Endothelial cell of umbilical vein (primary cell): ENCODE measurements around the gene BAAT. TPM values are rescaled to one million over a fixed set of nuclear protein-coding genes. Genes with fewer than 3 reads are reported as not detected.

ENCODE experiments used
- BruUV-seq: library from RNA; stranded (reverse); fragments of 400-500 nt; replicated peaks from 2 replicates; lab custom pipeline; 2021; lab: Mats Ljungman, UMichigan
- CTCF ChIA-PET: fragments of 300-600, 350-600 bp; sonication (Branson Sonifier 250); formaldehyde crosslinking; loops from one replicate; lab custom pipeline; 2021; ENCODE audit warnings: antibody characterized with exemption, inconsistent platforms; lab: Charles Lee
- POLR2A ChIA-PET: fragments of 300-600, 350-600 bp; sonication (Branson Sonifier 250); formaldehyde crosslinking; loops from one replicate; lab custom pipeline; 2021; ENCODE audit warnings: antibody characterized with exemption, inconsistent platforms; lab: Charles Lee
- DNase-seq: peaks from one replicate; pipeline ENCODE4 v3.0.0-alpha.2; 2011; ENCODE audit warnings: low read depth, low spot score
- FAIRE-seq: peaks from 2 replicates; lab custom pipeline; 2011; peaks lifted over from hg19 to GRCh38; lab: Jason Lieb, UNC
- H2AFZ ChIP-seq: 2 replicates; pipeline ENCODE4 v1.6.0; 2012; ENCODE audit warnings: low read depth, low read length, control low read depth, inconsistent platforms
- H3K27ac ChIP-seq: 2 replicates; pipeline ENCODE4 v1.5.1; 2011; ENCODE audit warnings: low read depth, mild to moderate bottlenecking, control low read depth, low read length, moderate library complexity; ENCODE audit not compliant: insufficient read depth
- H3K27me3 ChIP-seq, 2 experiments: 2 replicates each; pipeline versions ENCODE4 v1.6.0 to v1.6.1; 2011; ENCODE audit warnings: low read length in 2 of 2, mixed read lengths in 1 of 2; ENCODE audit not compliant: control insufficient read depth in 2 of 2, insufficient read depth in 2 of 2
- H3K36me3 ChIP-seq, 2 experiments: 2 replicates in 1 of 2; 3 replicates in 1 of 2; pipeline ENCODE4 v1.5.1; 2011; ENCODE audit warnings: low read length in 2 of 2, mild to moderate bottlenecking in 1 of 2, moderate library complexity in 1 of 2; ENCODE audit not compliant: control insufficient read depth in 2 of 2, insufficient read depth in 2 of 2; ENCODE audit errors: extremely low read depth in 1 of 2
- H3K4me1 ChIP-seq: 3 replicates; pipeline ENCODE4 v1.5.1; 2011; ENCODE audit warnings: mild to moderate bottlenecking, low read length; ENCODE audit not compliant: control insufficient read depth, insufficient read depth; ENCODE audit errors: extremely low read depth
- H3K4me2 ChIP-seq: 2 replicates; pipeline ENCODE4 v1.6.1; 2011; ENCODE audit warnings: low read length, control low read depth, mixed read lengths; ENCODE audit not compliant: insufficient read depth
- H3K4me3 ChIP-seq, 3 experiments: fragments of 200-600 bp in 1 of 3; sonication (generic), shearing (Covaris generic) in 1 of 3; replicated peaks in 1 of 3; 2 replicates each; pipeline ENCODE4 v1.5.1; 2011 to 2016; ENCODE audit warnings: control low read depth in 3 of 3, low read length in 3 of 3, mild to moderate bottlenecking in 2 of 3, inconsistent platforms in 1 of 3, low read depth in 1 of 3, moderate library complexity in 1 of 3; ENCODE audit not compliant: insufficient read depth in 1 of 3
- H3K79me2 ChIP-seq: 2 replicates; pipeline ENCODE4 v1.6.0; 2012; ENCODE audit warnings: low read length, inconsistent platforms; ENCODE audit not compliant: control insufficient read depth, insufficient read depth
- H3K9ac ChIP-seq: replicated peaks from 2 replicates; pipeline ENCODE3; 2011; ENCODE audit warnings: low read length, control low read depth; ENCODE audit not compliant: insufficient read depth; ENCODE audit errors: extremely low read depth
- H3K9me1 ChIP-seq: replicated peaks from 3 replicates; pipeline ENCODE4 v1.6.0; 2011; ENCODE audit warnings: mild to moderate bottlenecking, low read length; ENCODE audit not compliant: control insufficient read depth, insufficient read depth; ENCODE audit errors: extremely low read depth
- H3K9me3 ChIP-seq: replicated peaks from 2 replicates; pipeline ENCODE4 v1.5.1; 2012; ENCODE audit warnings: low read length, inconsistent platforms; ENCODE audit not compliant: control insufficient read depth, insufficient read depth
- H4K20me1 ChIP-seq: replicated peaks from 2 replicates; pipeline ENCODE3; 2011; ENCODE audit warnings: mild to moderate bottlenecking, low read length; ENCODE audit not compliant: control insufficient read depth, insufficient read depth; ENCODE audit errors: extremely low read depth
- EZH2 ChIP-seq: IDR thresholded peaks from 2 replicates; pipeline ENCODE4 v1.6.1; 2012; ENCODE audit warnings: borderline replicate concordance, low read depth, mild to moderate bottlenecking, moderate library complexity, low read length, inconsistent platforms; ENCODE audit not compliant: severe bottlenecking
- FOS ChIP-seq: IDR thresholded peaks from 2 replicates; pipeline ENCODE4 v1.6.1; 2011; ENCODE audit warnings: mild to moderate bottlenecking, low read length, moderate library complexity, borderline replicate concordance; ENCODE audit not compliant: insufficient read depth
- GATA2 ChIP-seq: IDR thresholded peaks from 2 replicates; pipeline ENCODE4 v1.7.0; 2011; ENCODE audit warnings: low read depth, mild to moderate bottlenecking, moderate library complexity, mixed read lengths, low read length; ENCODE audit not compliant: insufficient read length, insufficient read depth
- JUN ChIP-seq: IDR thresholded peaks from 2 replicates; pipeline ENCODE4 v1.6.1; 2011; ENCODE audit warnings: borderline replicate concordance, low read depth; ENCODE audit not compliant: insufficient read length, insufficient read depth
- MAX ChIP-seq: IDR thresholded peaks from 2 replicates; pipeline ENCODE4 v1.6.1; 2011; ENCODE audit not compliant: insufficient read depth, insufficient read length
- MYC ChIP-seq: IDR thresholded peaks from one replicate; pipeline ENCODE4 v1.6.1; 2011; ENCODE audit warnings: mild to moderate bottlenecking, low read depth, low read length
- POLR2A ChIP-seq: IDR thresholded peaks from 2 replicates; pipeline ENCODE4 v1.6.1; 2012; ENCODE audit warnings: low read depth, mild to moderate bottlenecking, control low read depth, low read length
- POLR2AphosphoS5 ChIP-seq: IDR thresholded peaks from 2 replicates; pipeline ENCODE4 v1.6.1; 2012; ENCODE audit warnings: low read depth, mild to moderate bottlenecking, control low read depth, low read length, moderate library complexity; ENCODE audit not compliant: insufficient read depth
- dilution Hi-C: fragments of 300-500 bp; cut with MboI; formaldehyde crosslinking; loops from one replicate; pipeline ENCODE4 v1.15.0; 2019; ENCODE audit warnings: low sequenced_read_pairs; ENCODE audit not compliant: extremely low pct_ligation_motif_present
- intact Hi-C: fragments of 100-400 bp; cut with micrococcal nuclease; formaldehyde crosslinking; loops from one replicate; pipeline ENCODE4 v1.10.0; 2022
- polyA plus RNA-seq, 4 experiments: library from polyadenylated mRNA; depleted of rRNA in 3 of 4; stranded (reverse) in 3 of 4; unstranded in 1 of 4; fragments of >200 nt; gene quantifications; 2 replicates each; pipeline versions ENCODE4 v1.2.1 to v1.2.3, GENCODE V29; 2011 to 2012; ENCODE audit warnings: missing spikeins in 1 of 4
- total RNA-seq: library from RNA; stranded (reverse); gene quantifications from 2 replicates; pipeline ENCODE4 v1.2.3, GENCODE V29; 2021
- TF ChIP-seq, protein P1 (sequence below), 2 donors: IDR thresholded peaks; 1 replicate in 1 of 2; 2 replicates in 1 of 2; pipeline ENCODE4 v1.5.1; 2011; ENCODE audit warnings: low read length in 2 of 2, mild to moderate bottlenecking in 2 of 2, moderate library complexity in 2 of 2, control low read depth in 1 of 2, inconsistent platforms in 1 of 2, low read depth in 1 of 2; ENCODE audit not compliant: insufficient read depth in 1 of 2; ENCODE audit errors: extremely low read depth in 1 of 2

The BAAT gene
- total and polyA plus RNA-seq, 2 donors (not counting 3 experiments of a cell fraction or from before 2014, with no cell fraction given): 0.01 TPM; not detected in 1

DNA sequence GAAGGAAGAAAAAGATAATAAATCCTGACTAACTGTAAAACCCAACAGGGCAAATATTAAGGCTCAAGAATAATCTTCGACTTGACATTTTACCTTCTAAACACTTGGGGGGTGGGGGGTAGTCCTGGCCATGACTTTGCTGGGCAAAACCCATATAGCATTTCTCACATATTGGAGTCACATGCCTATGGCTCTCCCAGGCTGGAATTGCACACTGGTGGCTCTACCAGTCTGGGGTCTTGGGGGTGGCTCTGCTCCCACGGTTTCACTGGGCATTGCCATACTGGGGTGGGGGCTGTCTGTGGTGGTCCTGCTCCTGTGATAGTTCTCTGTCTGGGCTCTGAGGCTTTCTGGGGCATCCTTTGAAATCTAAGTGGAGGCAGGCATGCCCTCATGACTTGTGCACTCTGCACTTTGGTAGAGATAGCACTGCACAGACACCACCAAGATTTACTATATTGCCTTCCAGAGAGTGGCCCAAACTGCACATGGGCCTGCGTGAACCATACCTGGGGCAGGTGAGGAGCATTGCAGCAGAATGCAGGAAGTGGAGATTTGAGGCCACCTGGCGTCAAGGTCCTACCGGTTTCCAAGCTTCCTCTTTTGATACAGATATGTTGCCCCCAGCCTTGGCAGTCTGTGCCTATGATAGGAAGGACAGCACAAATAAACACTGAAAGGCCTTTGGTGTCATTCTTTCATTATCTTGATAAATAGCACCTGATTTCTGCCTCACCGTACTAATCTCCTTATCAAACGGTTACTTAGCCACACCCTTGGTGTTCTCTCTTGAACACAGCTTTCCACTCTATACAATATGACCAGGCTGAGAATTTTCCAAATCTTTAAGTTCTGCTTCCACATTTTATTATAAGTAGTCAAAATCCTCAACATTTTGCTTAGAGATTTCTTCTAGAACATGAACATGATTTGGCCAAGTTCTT is 29.8 kb downstream of the BAAT start:
- TF ChIP-seq, protein P1, sequence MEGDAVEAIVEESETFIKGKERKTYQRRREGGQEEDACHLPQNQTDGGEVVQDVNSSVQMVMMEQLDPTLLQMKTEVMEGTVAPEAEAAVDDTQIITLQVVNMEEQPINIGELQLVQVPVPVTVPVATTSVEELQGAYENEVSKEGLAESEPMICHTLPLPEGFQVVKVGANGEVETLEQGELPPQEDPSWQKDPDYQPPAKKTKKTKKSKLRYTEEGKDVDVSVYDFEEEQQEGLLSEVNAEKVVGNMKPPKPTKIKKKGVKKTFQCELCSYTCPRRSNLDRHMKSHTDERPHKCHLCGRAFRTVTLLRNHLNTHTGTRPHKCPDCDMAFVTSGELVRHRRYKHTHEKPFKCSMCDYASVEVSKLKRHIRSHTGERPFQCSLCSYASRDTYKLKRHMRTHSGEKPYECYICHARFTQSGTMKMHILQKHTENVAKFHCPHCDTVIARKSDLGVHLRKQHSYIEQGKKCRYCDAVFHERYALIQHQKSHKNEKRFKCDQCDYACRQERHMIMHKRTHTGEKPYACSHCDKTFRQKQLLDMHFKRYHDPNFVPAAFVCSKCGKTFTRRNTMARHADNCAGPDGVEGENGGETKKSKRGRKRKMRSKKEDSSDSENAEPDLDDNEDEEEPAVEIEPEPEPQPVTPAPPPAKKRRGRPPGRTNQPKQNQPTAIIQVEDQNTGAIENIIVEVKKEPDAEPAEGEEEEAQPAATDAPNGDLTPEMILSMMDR (IDR thresholded peaks at IDR 0.05; ENCODE audit: extremely low read depth in 1 of 2, insufficient read depth in 1 of 2, low read depth in 1 of 2, low read length in 2 of 2): no peak
- TF ChIP-seq FOS: no peak
- TF ChIP-seq EZH2: no peak
- TF ChIP-seq MYC: no peak
- no peak for TF ChIP-seq POLR2A
- TF ChIP-seq POLR2AphosphoS5: no peak
- TF ChIP-seq MAX: no peak
- TF ChIP-seq GATA2: no peak
- no peak for TF ChIP-seq JUN
- DNase-seq (no peak), FAIRE-seq (no peak)
- Histone ChIP-seq H3K36me3 (no peaks in the 10 kb centered on the region), H3K4me2 (no peak overlapping the region), H4K20me1 (no peaks in the 10 kb centered on the region), H3K9ac (no peak overlapping the region), H3K9me1 (no peaks in the 10 kb centered on the region), H3K27ac (no peak overlapping the region), H3K9me3 (no peaks in the 10 kb centered on the region), H3K27me3 (no peaks in the 10 kb centered on the region), H3K4me1 (no peaks in the 10 kb centered on the region), H2AFZ (no peak overlapping the region), H3K4me3 (no peak overlapping the region), H3K79me2 (no peaks in the 10 kb centered on the region)
- intact Hi-C loops: no loop called here
- BruUV-seq: no TSS peak
- dilution Hi-C loops: no loop called here
- ChIA-PET CTCF (no interaction called here), POLR2A (no interaction called here)
